ENCODE measurements around the gene LRRFIP2. TPM values are rescaled to one million over a fixed set of nuclear protein-coding genes. Genes with fewer than 3 reads are reported as not detected.

Gene LRRFIP2
- total and polyA plus RNA-seq, 2 of the 4 experiments (the other 2 are of a cell fraction): 20.6 to 31.0 TPM

Small RNAs within 50 kb of the gene (microRNA-seq; reads per million reads assigned to microRNA genes)
- gene RF00019 (ENCODE audit: insufficient read depth, insufficient read length) (not detected), gene RNU6-1301P (ENCODE audit: insufficient read depth, insufficient read length) (not detected)

Small RNAs within 50 kb of the gene (small RNA-seq; reads per million reads assigned to genes)
- 0 reads per million in 5 experiments for gene RF00019
- gene RNU6-1301P: 0 reads per million in 5 experiments

Other genes starting within 250 kb of the LRRFIP2 start
- gene TRANK1, start 229.5 kb downstream of the LRRFIP2 start, total RNA-seq (2012; rRNA removed): 8.9 and 12.7 TPM in 2 replicates
- gene TRANK1, start 229.5 kb downstream of the LRRFIP2 start, polyA plus RNA-seq (2012; rRNA removed): 5.1 and 7.9 TPM in 2 replicates
- 13.4 and 21.9 TPM in 2 replicates for gene EPM2AIP1, start 181.5 kb downstream of the LRRFIP2 start, total RNA-seq (2012; rRNA removed)
- gene EPM2AIP1, start 181.5 kb downstream of the LRRFIP2 start, polyA plus RNA-seq (2012; rRNA removed): 4.7 and 6.4 TPM in 2 replicates
- gene MLH1, start 181.1 kb downstream of the LRRFIP2 start, total RNA-seq (2012; rRNA removed): 46.7 and 54.1 TPM in 2 replicates
- 30.2 and 34.5 TPM in 2 replicates for gene MLH1, start 181.1 kb downstream of the LRRFIP2 start, polyA plus RNA-seq (2012; rRNA removed)
- gene GOLGA4, start 68.7 kb upstream of the LRRFIP2 start, total RNA-seq (2012; rRNA removed): 51.1 and 70.0 TPM in 2 replicates
- 14.4 and 16.9 TPM in 2 replicates for gene GOLGA4, start 68.7 kb upstream of the LRRFIP2 start, polyA plus RNA-seq (2012; rRNA removed)

Data from IMR-90 (cell line).